Neural progenitor cell (in vitro differentiated cells): ENCODE data around the gene TBC1D19.

Experiments used
- EZH2 ChIP-seq: fragments of 200-600 bp; sonication (generic); IDR thresholded peaks from 2 replicates; pipeline ENCODE4 v1.6.1; 2017; ENCODE audit warnings: antibody characterized with exemption, mild to moderate bottlenecking, moderate library complexity
- EZH2phosphoT487 ChIP-seq: fragments of 200-600 bp; sonication (generic); IDR thresholded peaks from 2 replicates; pipeline ENCODE4 v1.6.1; 2017; ENCODE audit warnings: antibody characterized with exemption
- TF ChIP-seq, protein P1 (sequence below): fragments of 200-600 bp; sonication (generic); IDR thresholded peaks from 2 replicates; pipeline ENCODE4 v1.5.1; 2017; ENCODE audit warnings: antibody characterized with exemption, mild to moderate bottlenecking

DNA sequence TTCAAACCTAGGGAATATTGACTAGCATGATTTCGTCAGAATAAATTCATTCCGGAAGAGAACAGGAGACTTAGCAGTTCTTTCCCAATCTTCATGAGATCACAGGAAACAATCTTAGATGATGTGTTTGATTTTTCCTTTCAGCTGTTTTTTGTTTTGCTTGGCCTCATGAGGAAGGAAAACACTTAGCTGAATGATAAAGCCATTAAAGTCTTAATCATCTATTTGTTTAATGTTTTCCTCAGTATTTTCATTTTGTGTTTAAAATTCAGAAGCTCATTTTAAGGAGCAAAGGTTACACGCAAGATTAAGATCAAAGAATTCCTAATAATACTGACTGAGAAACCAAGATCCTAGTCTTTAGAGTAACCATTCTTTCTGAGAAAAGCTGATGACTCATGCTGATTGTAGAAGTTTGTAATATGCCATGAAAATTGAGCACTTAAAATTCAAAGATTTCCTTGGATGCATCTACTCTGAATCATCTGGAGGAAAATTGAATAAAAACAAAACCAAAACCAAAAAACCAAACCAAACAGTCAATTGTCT is 15.4 kb upstream of the TBC1D19 start:
- TF ChIP-seq, protein P1, sequence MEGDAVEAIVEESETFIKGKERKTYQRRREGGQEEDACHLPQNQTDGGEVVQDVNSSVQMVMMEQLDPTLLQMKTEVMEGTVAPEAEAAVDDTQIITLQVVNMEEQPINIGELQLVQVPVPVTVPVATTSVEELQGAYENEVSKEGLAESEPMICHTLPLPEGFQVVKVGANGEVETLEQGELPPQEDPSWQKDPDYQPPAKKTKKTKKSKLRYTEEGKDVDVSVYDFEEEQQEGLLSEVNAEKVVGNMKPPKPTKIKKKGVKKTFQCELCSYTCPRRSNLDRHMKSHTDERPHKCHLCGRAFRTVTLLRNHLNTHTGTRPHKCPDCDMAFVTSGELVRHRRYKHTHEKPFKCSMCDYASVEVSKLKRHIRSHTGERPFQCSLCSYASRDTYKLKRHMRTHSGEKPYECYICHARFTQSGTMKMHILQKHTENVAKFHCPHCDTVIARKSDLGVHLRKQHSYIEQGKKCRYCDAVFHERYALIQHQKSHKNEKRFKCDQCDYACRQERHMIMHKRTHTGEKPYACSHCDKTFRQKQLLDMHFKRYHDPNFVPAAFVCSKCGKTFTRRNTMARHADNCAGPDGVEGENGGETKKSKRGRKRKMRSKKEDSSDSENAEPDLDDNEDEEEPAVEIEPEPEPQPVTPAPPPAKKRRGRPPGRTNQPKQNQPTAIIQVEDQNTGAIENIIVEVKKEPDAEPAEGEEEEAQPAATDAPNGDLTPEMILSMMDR, result no peak
- TF ChIP-seq EZH2 (no peak), EZH2phosphoT487 (no peak)
